Activated CD8-positive, alpha-beta memory T cell treated with anti-CD3 and anti-CD28 coated beads for 4 hours (primary cell): ENCODE measurements around the gene SLC35D2.
"Not testable (repeated sequence)": the region's sequence is repeated elsewhere in the genome, so short reads cannot be mapped to it uniquely, and the experiment has no call there.

Experiments used
- DNase-seq, 2 donors: peaks; one replicate each; pipeline ENCODE4 v3.0.0-alpha.2; 2020; ENCODE audit warnings: low read depth in 2 of 2

Gene SLC35D2

GRCh38 chr9:96360976-96361375 is 22.5 kb downstream of the SLC35D2 start:
- DNase-seq = no peak

GRCh38 chr9:96360523-96360922 is 23.0 kb downstream of the SLC35D2 start:
- DNase-seq = not testable (repeated sequence)

- no peak for DNase-seq
Observed at GRCh38 chr9:96350866-96351265, 32.6 kb downstream of the SLC35D2 start.

- DNase-seq = no peak
Observed at GRCh38 chr9:96348261-96348660, 35.2 kb downstream of the SLC35D2 start.

- no peak for DNase-seq
Observed at GRCh38 chr9:96345551-96345950, 38.0 kb downstream of the SLC35D2 start.

- no peak for DNase-seq
Observed at GRCh38 chr9:96344458-96345180, 38.9 kb downstream of the SLC35D2 start.

GRCh38 chr9:96343515-96344360 is 39.8 kb downstream of the SLC35D2 start:
- DNase-seq = no peak

GRCh38 chr9:96342571-96343245 is 40.8 kb downstream of the SLC35D2 start:
- no peak for DNase-seq

- no peak for DNase-seq
Observed at GRCh38 chr9:96340707-96341106, 42.8 kb downstream of the SLC35D2 start.

GRCh38 chr9:96338299-96338698 is 45.2 kb downstream of the SLC35D2 start:
- no peak for DNase-seq

- no peak for DNase-seq
Observed at GRCh38 chr9:96333958-96334357, 49.6 kb downstream of the SLC35D2 start.

- DNase-seq = no peak
Observed at GRCh38 chr9:96331236-96331947, 52.1 kb downstream of the SLC35D2 start.

GRCh38 chr9:96327694-96328352 is 55.7 kb downstream of the SLC35D2 start:
- peak in 1 of 2 donors; percentile 5 for DNase-seq

- no peak for DNase-seq
Observed at GRCh38 chr9:96323169-96323568, 60.3 kb downstream of the SLC35D2 start.

GRCh38 chr9:96322736-96323135 is 60.8 kb downstream of the SLC35D2 start:
- DNase-seq = not testable (repeated sequence)

- not testable (repeated sequence) for DNase-seq
Observed at GRCh38 chr9:96322210-96322609, 61.3 kb downstream of the SLC35D2 start.

- DNase-seq = no peak
Observed at GRCh38 chr9:96321515-96321914, 62.0 kb downstream of the SLC35D2 start.

- DNase-seq = no peak
Observed at GRCh38 chr9:96320749-96321280, 62.7 kb downstream of the SLC35D2 start.

- DNase-seq = no peak
Observed at GRCh38 chr9:96318921-96319565, 64.5 kb downstream of the SLC35D2 start.

GRCh38 chr9:96317335-96317980 is 66.1 kb downstream of the SLC35D2 start:
- peak; percentile 6 to 8 for DNase-seq
